GM12878 (cell line): Measurements from ENCODE around the gene SSPN. TPM values are rescaled to one million over a fixed set of nuclear protein-coding genes. Genes with fewer than 3 reads are reported as not detected.

Experiments used
- ATAC-seq: fragments of 200-7000 bp; cut with Tn5 transposase; 3 replicates; pipeline ENCODE4 v1.9.1; 2020; ENCODE audit warnings: mild to moderate bottlenecking, moderate library complexity
- BruUV-seq: library from RNA; stranded (reverse); fragments of 400-500 nt; replicated peaks from 2 replicates; lab custom pipeline; 2021; lab: Mats Ljungman, UMichigan
- CTCF ChIA-PET: fragments of 300-600 bp; sonication (Branson Sonifier 250); formaldehyde crosslinking; extraction: SDS; loops from one replicate; lab custom pipeline; 2021; ENCODE audit warnings: inconsistent platforms; lab: Yijun Ruan, JAX
- POLR2A ChIA-PET: fragments of 350-600 bp; formaldehyde crosslinking; extraction: SDS; loops from one replicate; lab custom pipeline; 2021; ENCODE audit warnings: inconsistent platforms; lab: Charles Lee
- RAD21 ChIA-PET: fragments of 300-600 bp; sonication (Branson Sonifier 250); formaldehyde crosslinking; loops from one replicate; lab custom pipeline; 2023; ENCODE audit warnings: antibody characterized with exemption; ENCODE audit not compliant: unreplicated experiment; lab: Charles Lee
- SMC1A ChIA-PET: fragments of 300-600 bp; sonication (Branson Sonifier 250); formaldehyde crosslinking; loops from one replicate; lab custom pipeline; 2023; ENCODE audit not compliant: unreplicated experiment, uncharacterized antibody; lab: Charles Lee
- DNase-seq: peaks from one replicate; pipeline ENCODE4 v3.0.0-alpha.2; 2011; ENCODE audit warnings: low read depth, low spot score
- FAIRE-seq: peaks from 3 replicates; lab custom pipeline; 2011; peaks lifted over from hg19 to GRCh38; lab: Jason Lieb, UNC
- H2AFZ ChIP-seq: 2 replicates; pipeline ENCODE4 v1.6.0; 2011; ENCODE audit warnings: low read depth, low read length, control low read depth; ENCODE audit not compliant: control insufficient read depth
- H3K27ac ChIP-seq: 2 replicates; pipeline ENCODE4 v1.5.1; 2011; ENCODE audit warnings: control low read depth; ENCODE audit not compliant: control insufficient read depth, insufficient read depth
- H3K27me3 ChIP-seq, 2 experiments: replicated peaks in 1 of 2; 2 replicates each; pipeline versions ENCODE4 v1.6.0 to v1.6.1; 2011; ENCODE audit warnings: low read length in 1 of 2; ENCODE audit not compliant: control insufficient read depth in 2 of 2, insufficient read depth in 2 of 2
- H3K36me3 ChIP-seq, 2 experiments: 2 replicates each; pipeline ENCODE4 v1.5.1; 2011; ENCODE audit warnings: low read length in 1 of 2; ENCODE audit not compliant: control insufficient read depth in 2 of 2, insufficient read depth in 2 of 2
- H3K4me1 ChIP-seq: 2 replicates; pipeline ENCODE4 v1.6.1; 2011; ENCODE audit warnings: mild to moderate bottlenecking, low read length, moderate library complexity, mixed read lengths; ENCODE audit not compliant: control insufficient read depth, insufficient read depth
- H3K4me2 ChIP-seq: 2 replicates; pipeline ENCODE4 v1.6.0; 2011; ENCODE audit warnings: control low read depth; ENCODE audit not compliant: control insufficient read depth, insufficient read depth
- H3K4me3 ChIP-seq: fragments of 200-600 bp; sonication (generic); 2 replicates; pipeline ENCODE4 v1.5.1; 2016
- H3K79me2 ChIP-seq: 2 replicates; pipeline ENCODE4 v1.6.0; 2011; ENCODE audit warnings: low read length; ENCODE audit not compliant: control insufficient read depth, insufficient read depth
- H3K9ac ChIP-seq: 2 replicates; pipeline ENCODE4 v1.8.0; 2011; ENCODE audit warnings: low read length, control low read depth, mixed read lengths; ENCODE audit not compliant: control insufficient read depth, insufficient read depth
- H3K9me3 ChIP-seq: replicated peaks from 3 replicates; pipeline ENCODE4 v1.5.1; 2011; ENCODE audit warnings: mild to moderate bottlenecking, low read length; ENCODE audit not compliant: control insufficient read depth, insufficient read depth
- H4K20me1 ChIP-seq: 2 replicates; pipeline ENCODE4 v1.6.0; 2011; ENCODE audit not compliant: control insufficient read depth, insufficient read depth
- HDAC6 ChIP-seq: fragments of 200-600 bp; sonication (generic); IDR thresholded peaks from one replicate; pipeline ENCODE4 v1.8.0; 2017; ENCODE audit warnings: antibody characterized with exemption; ENCODE audit not compliant: unreplicated experiment
- MTA3 ChIP-seq: IDR thresholded peaks from 2 replicates; pipeline ENCODE4 v1.6.1; 2012; ENCODE audit warnings: low read length, inconsistent platforms, borderline replicate concordance
- TARDBP ChIP-seq: IDR thresholded peaks from 2 replicates; pipeline ENCODE4 v1.6.1; 2016; ENCODE audit warnings: borderline replicate concordance
- in situ Hi-C: fragments of 300-500 bp; cut with MboI; formaldehyde crosslinking; loops from 9 replicates; pipeline ENCODE4 v1.14.3; 2018; ENCODE audit warnings: mixed read lengths
- intact Hi-C: fragments of 100-400 bp; cut with micrococcal nuclease; formaldehyde crosslinking; loops from one replicate; pipeline ENCODE4 v1.14.2; 2022; ENCODE audit not compliant: unreplicated experiment
- polyA plus RNA-seq, 11 experiments: library from polyadenylated mRNA; depleted of rRNA in 4 of 11; unstranded in 6 of 11; stranded (reverse) in 5 of 11; fragments of >200 nt; fragmentation: Nextera tagmentation in 4 of 11; fragmentation: Illumina TruSeq in 1 of 11; extraction: Ambion mirVana in 4 of 11; extraction: Trizol in 1 of 11; gene quantifications; 1 replicate in 1 of 11; 2 replicates in 10 of 11; pipeline versions ENCODE4 v1.2.1 to v1.2.3, GENCODE V29; 2011 to 2016; ENCODE audit warnings: inconsistent platforms in 2 of 11, missing spikeins in 2 of 11, low read depth in 1 of 11
- total RNA-seq, 4 experiments: library from RNA; depleted of rRNA in 3 of 4; stranded (reverse); fragments of >200 nt in 3 of 4; fragmentation: Illumina TruSeq in 1 of 4; extraction: Trizol in 1 of 4; gene quantifications; 2 replicates each; pipeline versions ENCODE4 v1.2.1 to v1.2.3, GENCODE V29; 2013 to 2021
- TF ChIP-seq, protein P1 (sequence below): fragments of 150-350 bp; IDR thresholded peaks from 2 replicates; pipeline ENCODE4 v1.6.1; 2016; ENCODE audit warnings: low read depth, low read length

Gene SSPN
- total and polyA plus RNA-seq, 10 of the 15 experiments (the other 5 are each of a cell fraction or from before 2014, with no cell fraction given): 0.04 to 0.41 (median 0.28) TPM; not detected in 5

DNA sequence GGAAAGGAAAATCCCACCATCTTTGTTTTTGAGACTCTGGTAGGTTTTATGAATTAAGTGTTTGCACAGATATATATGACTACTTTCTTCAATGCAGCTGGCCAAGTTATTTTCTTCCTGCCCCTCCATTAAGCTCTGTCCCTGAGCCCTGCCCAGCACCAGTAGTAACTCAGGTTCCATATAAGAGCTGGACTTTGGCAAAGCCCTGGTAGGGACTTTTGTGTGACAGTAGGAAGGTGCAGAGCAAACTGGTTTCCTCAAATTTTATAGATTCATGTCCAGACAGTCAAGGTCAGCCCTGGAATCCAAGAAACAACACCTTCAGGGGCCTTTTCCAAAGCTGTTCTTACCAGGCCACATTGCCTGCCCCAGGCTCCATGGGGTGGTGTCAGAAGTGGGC, 47.3 kb downstream of the SSPN start:
- ChIA-PET POLR2A (interaction anchor here (0.6 kb wide), 1 partner anchor 96 kb away, joined by 5 read pairs; no protein-coding TSS in a partner anchor), SMC1A (interaction anchor here (1.2 to 1.7 kb wide), 4 partner anchors 12 to 98 kb away, joined by 3 to 5 read pairs (median 4); no protein-coding TSS in a partner anchor), CTCF (no interaction called here), RAD21 (no interaction called here)
- Histone ChIP-seq H3K27me3 (peaks cover under 1 to 3% of the 10 kb centered on the region in 2 experiments; a peak in 2 of 4 replicates), H3K9me3 (no peaks in the 10 kb centered on the region), H3K4me1 (no peaks in the 10 kb centered on the region), H3K4me3 (no peak overlapping the region), H3K36me3 (no peaks in the 10 kb centered on the region), H2AFZ (no peak overlapping the region), H4K20me1 (no peaks in the 10 kb centered on the region), H3K4me2 (no peak overlapping the region), H3K27ac (no peak overlapping the region), H3K9ac (no peak overlapping the region), H3K79me2 (no peaks in the 10 kb centered on the region)
- intact Hi-C loops: no loop called here
- no TSS peak for BruUV-seq
- in situ Hi-C loops: no loop called here
- no peak for DNase-seq
- FAIRE-seq: no peak
- TF ChIP-seq, protein P1, sequence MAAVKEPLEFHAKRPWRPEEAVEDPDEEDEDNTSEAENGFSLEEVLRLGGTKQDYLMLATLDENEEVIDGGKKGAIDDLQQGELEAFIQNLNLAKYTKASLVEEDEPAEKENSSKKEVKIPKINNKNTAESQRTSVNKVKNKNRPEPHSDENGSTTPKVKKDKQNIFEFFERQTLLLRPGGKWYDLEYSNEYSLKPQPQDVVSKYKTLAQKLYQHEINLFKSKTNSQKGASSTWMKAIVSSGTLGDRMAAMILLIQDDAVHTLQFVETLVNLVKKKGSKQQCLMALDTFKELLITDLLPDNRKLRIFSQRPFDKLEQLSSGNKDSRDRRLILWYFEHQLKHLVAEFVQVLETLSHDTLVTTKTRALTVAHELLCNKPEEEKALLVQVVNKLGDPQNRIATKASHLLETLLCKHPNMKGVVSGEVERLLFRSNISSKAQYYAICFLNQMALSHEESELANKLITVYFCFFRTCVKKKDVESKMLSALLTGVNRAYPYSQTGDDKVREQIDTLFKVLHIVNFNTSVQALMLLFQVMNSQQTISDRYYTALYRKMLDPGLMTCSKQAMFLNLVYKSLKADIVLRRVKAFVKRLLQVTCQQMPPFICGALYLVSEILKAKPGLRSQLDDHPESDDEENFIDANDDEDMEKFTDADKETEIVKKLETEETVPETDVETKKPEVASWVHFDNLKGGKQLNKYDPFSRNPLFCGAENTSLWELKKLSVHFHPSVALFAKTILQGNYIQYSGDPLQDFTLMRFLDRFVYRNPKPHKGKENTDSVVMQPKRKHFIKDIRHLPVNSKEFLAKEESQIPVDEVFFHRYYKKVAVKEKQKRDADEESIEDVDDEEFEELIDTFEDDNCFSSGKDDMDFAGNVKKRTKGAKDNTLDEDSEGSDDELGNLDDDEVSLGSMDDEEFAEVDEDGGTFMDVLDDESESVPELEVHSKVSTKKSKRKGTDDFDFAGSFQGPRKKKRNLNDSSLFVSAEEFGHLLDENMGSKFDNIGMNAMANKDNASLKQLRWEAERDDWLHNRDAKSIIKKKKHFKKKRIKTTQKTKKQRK: no peak
- TF ChIP-seq MTA3 (no peak), TARDBP (no peak), HDAC6 (no peak)
- no peak for ATAC-seq
